Fibroblast of the conjunctiva (primary cell): Measurements from ENCODE around the gene ARID5B.

Source experiments
- DNase-seq: peaks from one replicate; pipeline ENCODE4 v3.0.0-alpha.2; 2010; ENCODE audit warnings: low read depth

ARID5B gene

DNA sequence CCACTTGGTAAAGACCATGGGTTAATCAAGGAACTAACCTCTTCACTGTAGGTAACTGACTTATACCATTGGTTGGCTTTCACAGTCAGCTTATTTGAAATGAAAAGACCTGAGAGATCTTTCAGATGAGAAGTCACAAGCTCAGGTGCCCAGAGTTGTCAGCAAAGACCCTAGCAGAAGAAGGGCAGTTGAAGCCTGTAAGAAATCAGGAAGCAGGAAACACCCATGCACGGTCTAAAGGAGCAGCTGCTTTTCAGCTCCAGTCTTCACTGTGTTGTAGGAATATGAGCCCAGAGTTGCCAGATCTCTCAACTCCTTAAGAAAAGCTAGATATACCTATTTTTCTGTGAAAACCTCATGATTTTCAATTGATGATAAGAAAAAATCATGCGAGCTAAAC is 130.0 kb downstream of the ARID5B start:
- DNase-seq: no peak

- no peak for DNase-seq
Measured at GRCh38 chr10:62033125-62033524, 131.6 kb downstream of the ARID5B start.

- no peak for DNase-seq
Measured at GRCh38 chr10:62034096-62034640, 132.7 kb downstream of the ARID5B start.

DNA sequence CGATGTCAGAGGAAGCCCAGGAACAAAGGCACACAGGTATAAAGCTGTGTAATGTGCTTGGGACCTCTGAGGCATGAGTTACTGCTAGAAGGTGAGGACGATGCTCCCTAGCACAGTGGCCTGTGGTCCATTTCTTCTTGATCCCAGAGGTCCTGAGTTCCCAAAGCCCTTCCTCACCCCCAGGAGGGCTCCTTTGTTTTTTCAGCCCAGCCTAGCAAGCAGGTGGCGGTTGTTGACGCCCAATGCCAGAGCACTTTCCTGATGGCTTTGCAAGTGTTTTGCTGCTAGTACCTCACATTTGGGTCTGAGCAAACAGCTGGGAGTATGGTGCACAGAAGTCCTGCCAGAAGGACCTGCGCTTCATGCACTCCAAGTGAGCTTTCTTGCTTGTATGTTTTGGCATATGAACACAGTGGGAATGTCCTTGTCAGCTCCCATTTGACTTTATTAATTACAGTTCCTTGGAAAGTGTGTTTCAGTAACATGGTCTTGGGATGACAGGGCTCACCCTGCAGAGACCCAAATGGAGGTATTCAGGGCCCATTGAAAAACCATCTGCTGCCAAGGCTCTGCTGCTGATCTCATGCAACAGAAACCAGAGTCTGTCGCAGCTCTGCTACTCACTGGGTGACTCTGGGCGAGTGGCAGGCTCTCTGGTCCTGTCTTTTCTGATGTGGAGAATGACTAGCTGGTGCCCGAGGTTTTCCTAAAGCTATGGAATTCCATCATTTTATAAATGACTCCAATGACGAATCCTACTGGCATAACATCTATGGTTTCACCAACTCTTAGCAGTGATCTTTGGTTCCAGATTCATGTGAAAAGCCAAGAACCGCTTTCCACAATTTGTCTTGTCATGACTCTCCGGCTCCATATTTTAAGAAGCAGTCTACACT is 134.9 kb downstream of the ARID5B start:
- no peak for DNase-seq

GRCh38 chr10:62037166-62037831 is 135.8 kb downstream of the ARID5B start:
- peak; percentile 65 for DNase-seq

DNA sequence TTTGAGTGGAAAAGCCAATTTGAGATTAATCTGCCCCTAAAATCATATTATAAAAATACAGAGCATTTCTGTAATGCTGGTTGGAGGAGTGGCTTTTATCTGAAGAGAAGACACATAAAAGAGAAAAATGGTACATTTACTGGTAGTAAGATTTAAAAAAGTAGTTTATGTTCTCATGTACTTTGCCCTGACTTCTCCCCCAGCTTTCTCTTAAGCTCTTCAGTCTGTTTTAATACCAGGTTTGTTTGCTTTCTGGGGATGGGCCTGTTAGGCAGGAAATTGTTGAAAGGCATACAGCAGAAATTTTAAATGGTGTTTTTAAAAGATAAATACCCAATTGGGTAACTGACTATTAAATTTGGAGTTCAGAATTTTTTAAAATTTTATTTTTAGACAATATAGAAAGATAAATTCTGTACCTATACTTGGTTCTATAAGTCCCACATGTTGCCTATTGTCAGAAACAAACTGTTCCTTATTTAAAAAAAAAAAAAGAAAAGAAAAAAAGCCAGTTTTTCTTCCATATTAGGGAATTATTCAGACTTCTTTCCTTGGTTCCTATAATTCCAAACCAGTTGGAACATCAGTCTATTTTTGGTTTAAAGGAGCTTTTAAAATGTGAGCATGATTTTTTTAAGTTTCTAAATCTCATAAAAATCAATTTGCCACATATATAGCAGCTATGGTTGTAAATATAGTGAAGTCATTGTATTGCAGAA is 136.6 kb downstream of the ARID5B start:
- no peak for DNase-seq

- DNase-seq: peak; percentile 74
Measured at GRCh38 chr10:62038609-62039190, 137.2 kb downstream of the ARID5B start.

- DNase-seq: no peak
Measured at GRCh38 chr10:62039954-62040353, 138.5 kb downstream of the ARID5B start.

DNA sequence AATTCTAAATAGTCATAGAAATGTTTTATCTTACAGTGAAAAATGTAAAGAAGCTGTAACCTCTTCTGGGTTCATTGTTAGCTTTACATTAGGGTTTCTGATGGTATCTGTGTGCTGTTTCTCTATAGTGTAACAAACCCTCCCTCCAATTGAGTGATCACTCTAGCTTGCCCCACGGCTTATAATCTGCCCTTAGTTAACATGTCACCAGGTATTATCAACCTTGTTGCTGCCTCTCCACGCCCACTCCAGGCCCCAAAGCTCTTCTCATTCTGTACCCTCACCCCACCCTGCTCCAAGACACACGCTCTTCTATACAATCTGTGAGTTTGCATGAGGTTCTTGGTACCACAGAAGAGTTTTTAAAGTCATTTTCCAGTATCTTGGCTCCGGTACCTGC is 139.4 kb downstream of the ARID5B start:
- DNase-seq: no peak

- DNase-seq: no peak
Measured at GRCh38 chr10:62043421-62044021, 142.0 kb downstream of the ARID5B start.

GRCh38 chr10:62044566-62044965 is 143.1 kb downstream of the ARID5B start:
- DNase-seq: no peak

DNA sequence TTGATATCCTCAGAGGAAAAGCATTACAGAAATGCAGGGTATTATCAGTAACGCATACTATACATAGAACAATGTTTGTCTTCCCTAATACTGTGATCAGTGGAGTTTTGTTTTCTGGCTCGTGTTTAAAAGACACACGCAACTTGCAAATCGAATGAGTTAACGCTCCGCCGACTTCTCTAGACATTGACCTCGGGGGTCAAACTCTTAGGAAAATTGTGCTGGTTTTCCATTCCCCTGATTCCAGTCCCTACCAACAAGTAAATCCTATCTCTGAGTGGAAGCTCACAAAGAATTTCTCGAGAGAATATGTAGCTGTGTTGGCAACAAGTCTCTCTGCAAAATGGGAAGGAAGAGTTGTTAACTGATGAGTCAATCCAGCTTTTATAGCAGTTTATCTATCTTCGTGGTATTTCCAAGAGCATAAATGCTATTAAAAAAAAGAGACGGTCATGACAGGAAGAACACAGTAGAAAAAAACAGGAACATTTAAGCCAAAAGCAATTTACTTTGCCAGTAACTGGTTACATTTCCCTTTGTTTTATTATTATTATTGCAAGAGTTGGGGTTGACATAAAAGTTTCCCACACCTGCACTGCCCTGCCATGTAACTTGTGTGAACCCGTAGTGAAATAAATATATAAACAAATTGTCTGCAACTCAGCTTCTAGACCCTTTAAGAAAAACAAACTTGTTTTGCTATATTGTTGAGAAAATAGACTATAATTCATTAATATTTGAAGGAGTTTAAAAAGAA is 144.4 kb downstream of the ARID5B start:
- DNase-seq: peak; percentile 72

- no peak for DNase-seq
Measured at GRCh38 chr10:62046522-62047227, 145.2 kb downstream of the ARID5B start.

GRCh38 chr10:62047228-62047892 is 145.9 kb downstream of the ARID5B start:
- DNase-seq: no peak

GRCh38 chr10:62047960-62048383 is 146.5 kb downstream of the ARID5B start:
- DNase-seq: no peak

DNA sequence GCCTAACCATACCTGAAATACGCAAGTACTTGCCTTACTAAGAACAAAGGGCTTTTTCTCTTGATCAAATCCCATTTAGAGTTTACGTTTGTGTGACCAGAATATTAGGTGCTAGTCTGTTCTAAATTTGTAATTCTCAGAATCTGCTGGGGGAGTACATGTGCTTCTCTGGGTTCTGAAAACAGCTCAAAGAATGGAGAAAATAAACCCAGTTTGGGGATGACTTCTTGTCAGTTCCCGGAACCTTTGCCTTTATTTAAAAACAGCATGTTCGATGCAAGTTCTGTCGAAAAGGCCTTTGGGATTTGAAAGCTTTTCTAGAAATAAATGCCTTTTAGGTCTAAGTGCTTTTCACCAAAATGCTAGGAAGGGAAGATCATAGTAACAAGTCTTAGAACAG is 147.0 kb downstream of the ARID5B start:
- DNase-seq: no peak

DNA sequence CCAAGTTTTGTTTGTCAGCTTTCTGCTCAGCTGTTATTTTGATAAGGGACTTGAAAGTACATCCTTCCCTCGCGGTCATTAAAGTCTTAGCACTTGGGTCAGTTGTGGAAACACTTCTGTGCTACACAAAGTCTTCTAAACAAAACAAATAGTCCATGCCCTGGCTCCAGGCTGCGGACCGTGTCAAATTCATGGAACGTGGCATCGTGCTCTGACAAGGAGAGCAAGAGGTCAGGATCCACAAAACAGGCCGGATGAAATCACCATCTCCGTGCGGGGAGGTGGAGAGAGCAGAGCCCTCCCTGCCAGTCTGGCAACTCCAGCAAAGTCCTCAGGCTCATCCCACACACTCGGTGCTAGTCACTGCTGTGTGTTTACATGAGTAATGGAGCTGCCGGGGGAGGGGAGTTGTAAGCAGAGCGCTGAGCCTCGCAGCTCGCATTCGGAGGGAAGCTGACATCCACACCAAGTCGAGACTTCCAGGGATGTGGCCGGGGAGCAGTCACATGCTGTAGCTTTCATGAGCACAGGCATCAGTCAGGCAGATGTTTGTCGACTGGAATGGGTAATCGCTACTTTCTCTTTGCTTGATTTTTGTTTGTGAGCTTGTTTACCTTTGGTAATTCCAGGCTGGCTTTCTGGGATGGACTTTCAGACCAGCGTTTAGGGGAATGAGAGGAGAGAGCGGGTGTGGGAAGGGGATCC is 147.6 kb downstream of the ARID5B start:
- DNase-seq: peak; percentile 97

DNA sequence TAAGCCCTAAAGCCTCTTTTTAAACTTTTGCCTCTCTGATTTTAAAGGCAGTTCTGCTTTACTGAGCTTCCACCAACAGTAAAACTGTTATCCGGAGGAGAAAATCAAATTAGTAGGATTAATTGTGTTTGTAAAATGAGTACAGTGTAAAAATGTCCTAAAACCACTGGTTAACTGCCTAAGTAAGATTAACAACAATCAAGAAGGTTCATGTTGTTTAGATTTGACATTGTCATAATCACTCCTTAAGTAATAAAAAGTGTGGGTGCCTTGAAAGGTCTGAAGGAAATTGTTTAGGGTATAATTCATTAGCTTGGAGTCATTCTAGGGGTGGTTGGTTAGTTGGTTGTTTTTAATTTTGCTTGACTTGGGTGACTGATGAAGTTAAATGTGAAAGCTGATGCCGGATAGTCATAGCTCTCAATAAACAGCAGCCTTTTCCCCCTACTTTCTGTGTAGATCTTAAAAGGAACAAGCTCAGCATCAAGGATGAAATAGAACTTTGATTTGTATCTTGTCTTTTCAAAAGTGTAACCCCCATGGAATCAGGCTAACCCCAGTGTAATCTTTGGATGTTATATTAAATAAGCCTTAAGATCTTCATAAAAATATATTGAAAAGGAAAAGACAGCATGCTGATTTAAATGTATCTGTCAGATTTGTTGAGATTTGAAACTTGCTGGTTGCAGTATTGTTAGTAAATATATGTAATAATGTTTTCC is 148.3 kb downstream of the ARID5B start:
- no peak for DNase-seq
